Measurements from ENCODE around the gene UBE2V1. TPM values are rescaled to one million over a fixed set of nuclear protein-coding genes. Genes with fewer than 3 reads are reported as not detected.

The UBE2V1 gene
- total and polyA plus RNA-seq, 2 of the 13 experiments (the other 11 are each of a cell fraction or from before 2014, with no cell fraction given), result 81.3 to 132 TPM

DNA sequence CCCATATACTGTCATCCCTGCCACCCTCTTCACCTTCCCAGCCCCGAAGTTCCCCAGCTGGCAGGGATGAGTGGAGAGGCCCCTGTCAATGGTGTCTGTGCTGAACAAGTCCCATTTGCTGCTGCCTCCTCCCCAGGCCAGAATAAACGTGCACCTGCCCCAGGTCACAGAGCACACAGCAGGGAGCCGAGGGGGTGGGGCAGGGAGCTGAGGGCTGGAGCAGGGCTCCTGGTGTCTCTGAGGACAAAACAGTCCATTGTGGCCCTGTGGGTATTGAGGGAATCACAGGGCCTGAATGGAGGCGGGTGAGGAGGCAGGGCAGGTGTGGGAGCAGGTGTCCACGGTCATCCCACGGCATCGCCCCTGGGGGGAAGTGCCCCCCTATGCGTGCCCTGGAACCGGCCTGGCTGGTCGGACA is 74.4 kb downstream of the UBE2V1 start (continued):
- peak; percentile 66; the same call in 1 of the 2 replicates for TF ChIP-seq ZNF205 (CRISPR knock-in tag; IDR thresholded peaks at IDR 0.05)
- peak; percentile 41; the same call in 1 of the 2 replicates for TF ChIP-seq FOXO1 (CRISPR knock-in tag; IDR thresholded peaks at IDR 0.05)
- TF ChIP-seq, protein P1, sequence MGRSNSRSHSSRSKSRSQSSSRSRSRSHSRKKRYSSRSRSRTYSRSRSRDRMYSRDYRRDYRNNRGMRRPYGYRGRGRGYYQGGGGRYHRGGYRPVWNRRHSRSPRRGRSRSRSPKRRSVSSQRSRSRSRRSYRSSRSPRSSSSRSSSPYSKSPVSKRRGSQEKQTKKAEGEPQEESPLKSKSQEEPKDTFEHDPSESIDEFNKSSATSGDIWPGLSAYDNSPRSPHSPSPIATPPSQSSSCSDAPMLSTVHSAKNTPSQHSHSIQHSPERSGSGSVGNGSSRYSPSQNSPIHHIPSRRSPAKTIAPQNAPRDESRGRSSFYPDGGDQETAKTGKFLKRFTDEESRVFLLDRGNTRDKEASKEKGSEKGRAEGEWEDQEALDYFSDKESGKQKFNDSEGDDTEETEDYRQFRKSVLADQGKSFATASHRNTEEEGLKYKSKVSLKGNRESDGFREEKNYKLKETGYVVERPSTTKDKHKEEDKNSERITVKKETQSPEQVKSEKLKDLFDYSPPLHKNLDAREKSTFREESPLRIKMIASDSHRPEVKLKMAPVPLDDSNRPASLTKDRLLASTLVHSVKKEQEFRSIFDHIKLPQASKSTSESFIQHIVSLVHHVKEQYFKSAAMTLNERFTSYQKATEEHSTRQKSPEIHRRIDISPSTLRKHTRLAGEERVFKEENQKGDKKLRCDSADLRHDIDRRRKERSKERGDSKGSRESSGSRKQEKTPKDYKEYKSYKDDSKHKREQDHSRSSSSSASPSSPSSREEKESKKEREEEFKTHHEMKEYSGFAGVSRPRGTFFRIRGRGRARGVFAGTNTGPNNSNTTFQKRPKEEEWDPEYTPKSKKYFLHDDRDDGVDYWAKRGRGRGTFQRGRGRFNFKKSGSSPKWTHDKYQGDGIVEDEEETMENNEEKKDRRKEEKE (IDR thresholded peaks at IDR 0.05), result no peak
- TF ChIP-seq, protein P2, sequence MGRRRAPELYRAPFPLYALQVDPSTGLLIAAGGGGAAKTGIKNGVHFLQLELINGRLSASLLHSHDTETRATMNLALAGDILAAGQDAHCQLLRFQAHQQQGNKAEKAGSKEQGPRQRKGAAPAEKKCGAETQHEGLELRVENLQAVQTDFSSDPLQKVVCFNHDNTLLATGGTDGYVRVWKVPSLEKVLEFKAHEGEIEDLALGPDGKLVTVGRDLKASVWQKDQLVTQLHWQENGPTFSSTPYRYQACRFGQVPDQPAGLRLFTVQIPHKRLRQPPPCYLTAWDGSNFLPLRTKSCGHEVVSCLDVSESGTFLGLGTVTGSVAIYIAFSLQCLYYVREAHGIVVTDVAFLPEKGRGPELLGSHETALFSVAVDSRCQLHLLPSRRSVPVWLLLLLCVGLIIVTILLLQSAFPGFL (CRISPR knock-in tag; IDR thresholded peaks at IDR 0.05), result no peak
- peak; percentile 49; the same call in 1 of the 2 replicates for TF ChIP-seq ZNF792 (CRISPR knock-in tag; IDR thresholded peaks at IDR 0.05)
- no peak for TF ChIP-seq ZNF569 (CRISPR knock-in tag; IDR thresholded peaks at IDR 0.05; ENCODE audit: borderline replicate concordance)
- TF ChIP-seq ISL2 (CRISPR knock-in tag; IDR thresholded peaks at IDR 0.05), result no peak
- TF ChIP-seq, protein P3, sequence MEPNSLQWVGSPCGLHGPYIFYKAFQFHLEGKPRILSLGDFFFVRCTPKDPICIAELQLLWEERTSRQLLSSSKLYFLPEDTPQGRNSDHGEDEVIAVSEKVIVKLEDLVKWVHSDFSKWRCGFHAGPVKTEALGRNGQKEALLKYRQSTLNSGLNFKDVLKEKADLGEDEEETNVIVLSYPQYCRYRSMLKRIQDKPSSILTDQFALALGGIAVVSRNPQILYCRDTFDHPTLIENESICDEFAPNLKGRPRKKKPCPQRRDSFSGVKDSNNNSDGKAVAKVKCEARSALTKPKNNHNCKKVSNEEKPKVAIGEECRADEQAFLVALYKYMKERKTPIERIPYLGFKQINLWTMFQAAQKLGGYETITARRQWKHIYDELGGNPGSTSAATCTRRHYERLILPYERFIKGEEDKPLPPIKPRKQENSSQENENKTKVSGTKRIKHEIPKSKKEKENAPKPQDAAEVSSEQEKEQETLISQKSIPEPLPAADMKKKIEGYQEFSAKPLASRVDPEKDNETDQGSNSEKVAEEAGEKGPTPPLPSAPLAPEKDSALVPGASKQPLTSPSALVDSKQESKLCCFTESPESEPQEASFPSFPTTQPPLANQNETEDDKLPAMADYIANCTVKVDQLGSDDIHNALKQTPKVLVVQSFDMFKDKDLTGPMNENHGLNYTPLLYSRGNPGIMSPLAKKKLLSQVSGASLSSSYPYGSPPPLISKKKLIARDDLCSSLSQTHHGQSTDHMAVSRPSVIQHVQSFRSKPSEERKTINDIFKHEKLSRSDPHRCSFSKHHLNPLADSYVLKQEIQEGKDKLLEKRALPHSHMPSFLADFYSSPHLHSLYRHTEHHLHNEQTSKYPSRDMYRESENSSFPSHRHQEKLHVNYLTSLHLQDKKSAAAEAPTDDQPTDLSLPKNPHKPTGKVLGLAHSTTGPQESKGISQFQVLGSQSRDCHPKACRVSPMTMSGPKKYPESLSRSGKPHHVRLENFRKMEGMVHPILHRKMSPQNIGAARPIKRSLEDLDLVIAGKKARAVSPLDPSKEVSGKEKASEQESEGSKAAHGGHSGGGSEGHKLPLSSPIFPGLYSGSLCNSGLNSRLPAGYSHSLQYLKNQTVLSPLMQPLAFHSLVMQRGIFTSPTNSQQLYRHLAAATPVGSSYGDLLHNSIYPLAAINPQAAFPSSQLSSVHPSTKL (CRISPR knock-in tag; IDR thresholded peaks at IDR 0.05), result 0 out of 2 replicates have a peak, but pooled peaks have one; percentile 28
- TF ChIP-seq MAFF (IDR thresholded peaks at IDR 0.05; ENCODE audit: low read depth, low read length), result no peak
- 0 out of 2 replicates have a peak, but pooled peaks have one; percentile 44 for TF ChIP-seq SIX4 (CRISPR knock-in tag; IDR thresholded peaks at IDR 0.05)
- peak; percentile 64; the same call in 1 of the 2 replicates for TF ChIP-seq ZFX (CRISPR knock-in tag; IDR thresholded peaks at IDR 0.05; ENCODE audit: low read depth)
- TF ChIP-seq, protein P4, sequence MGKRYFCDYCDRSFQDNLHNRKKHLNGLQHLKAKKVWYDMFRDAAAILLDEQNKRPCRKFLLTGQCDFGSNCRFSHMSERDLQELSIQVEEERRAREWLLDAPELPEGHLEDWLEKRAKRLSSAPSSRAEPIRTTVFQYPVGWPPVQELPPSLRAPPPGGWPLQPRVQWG (CRISPR knock-in tag; IDR thresholded peaks at IDR 0.05; ENCODE audit: borderline replicate concordance, low read depth), result no peak
- TF ChIP-seq, protein P5, sequence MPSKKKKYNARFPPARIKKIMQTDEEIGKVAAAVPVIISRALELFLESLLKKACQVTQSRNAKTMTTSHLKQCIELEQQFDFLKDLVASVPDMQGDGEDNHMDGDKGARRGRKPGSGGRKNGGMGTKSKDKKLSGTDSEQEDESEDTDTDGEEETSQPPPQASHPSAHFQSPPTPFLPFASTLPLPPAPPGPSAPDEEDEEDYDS (CRISPR knock-in tag; IDR thresholded peaks at IDR 0.05), result peak; percentile 69; the same call in 1 of the 2 replicates
- TF ChIP-seq, protein P6, sequence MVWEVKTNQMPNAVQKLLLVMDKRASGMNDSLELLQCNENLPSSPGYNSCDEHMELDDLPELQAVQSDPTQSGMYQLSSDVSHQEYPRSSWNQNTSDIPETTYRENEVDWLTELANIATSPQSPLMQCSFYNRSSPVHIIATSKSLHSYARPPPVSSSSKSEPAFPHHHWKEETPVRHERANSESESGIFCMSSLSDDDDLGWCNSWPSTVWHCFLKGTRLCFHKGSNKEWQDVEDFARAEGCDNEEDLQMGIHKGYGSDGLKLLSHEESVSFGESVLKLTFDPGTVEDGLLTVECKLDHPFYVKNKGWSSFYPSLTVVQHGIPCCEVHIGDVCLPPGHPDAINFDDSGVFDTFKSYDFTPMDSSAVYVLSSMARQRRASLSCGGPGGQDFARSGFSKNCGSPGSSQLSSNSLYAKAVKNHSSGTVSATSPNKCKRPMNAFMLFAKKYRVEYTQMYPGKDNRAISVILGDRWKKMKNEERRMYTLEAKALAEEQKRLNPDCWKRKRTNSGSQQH (CRISPR knock-in tag; IDR thresholded peaks at IDR 0.05; ENCODE audit: low read depth), result no peak
- no peak for TF ChIP-seq ZNF75D (CRISPR knock-in tag; IDR thresholded peaks at IDR 0.05; ENCODE audit: borderline replicate concordance)
- TF ChIP-seq, protein P7, sequence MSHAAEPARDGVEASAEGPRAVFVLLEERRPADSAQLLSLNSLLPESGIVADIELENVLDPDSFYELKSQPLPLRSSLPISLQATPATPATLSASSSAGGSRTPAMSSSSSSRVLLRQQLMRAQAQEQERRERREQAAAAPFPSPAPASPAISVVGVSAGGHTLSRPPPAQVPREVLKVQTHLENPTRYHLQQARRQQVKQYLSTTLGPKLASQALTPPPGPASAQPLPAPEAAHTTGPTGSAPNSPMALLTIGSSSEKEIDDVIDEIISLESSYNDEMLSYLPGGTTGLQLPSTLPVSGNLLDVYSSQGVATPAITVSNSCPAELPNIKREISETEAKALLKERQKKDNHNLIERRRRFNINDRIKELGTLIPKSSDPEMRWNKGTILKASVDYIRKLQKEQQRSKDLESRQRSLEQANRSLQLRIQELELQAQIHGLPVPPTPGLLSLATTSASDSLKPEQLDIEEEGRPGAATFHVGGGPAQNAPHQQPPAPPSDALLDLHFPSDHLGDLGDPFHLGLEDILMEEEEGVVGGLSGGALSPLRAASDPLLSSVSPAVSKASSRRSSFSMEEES (CRISPR knock-in tag; IDR thresholded peaks at IDR 0.05), result 0 out of 2 replicates have a peak, but pooled peaks have one; percentile 23
- TF ChIP-seq KLF12 (CRISPR knock-in tag; IDR thresholded peaks at IDR 0.05; ENCODE audit: borderline replicate concordance), result 0 out of 2 replicates have a peak, but pooled peaks have one; percentile 16
